Stimulated activated CD8-positive, alpha-beta memory T cell treated with anti-CD3 and anti-CD28 coated beads, Interleukin-4, amount 100 ng/mL, for 48 hours (primary cell): ENCODE measurements around the gene CGNL1.

Experiments used
- DNase-seq: peaks from one replicate; pipeline ENCODE4 v3.0.0-alpha.2; 2020

Gene CGNL1

GRCh38 chr15:57388464-57388863 lies 12.2 kb downstream of the CGNL1 start:
- DNase-seq = no peak

GRCh38 chr15:57389991-57390390 lies 13.7 kb downstream of the CGNL1 start:
- DNase-seq = no peak

GRCh38 chr15:57390583-57390982 lies 14.3 kb downstream of the CGNL1 start:
- DNase-seq = no peak

GRCh38 chr15:57391537-57391936 lies 15.2 kb downstream of the CGNL1 start:
- no peak for DNase-seq

- DNase-seq = no peak
Measured at GRCh38 chr15:57393061-57393460, 16.8 kb downstream of the CGNL1 start.

GRCh38 chr15:57395292-57395691 lies 19.0 kb downstream of the CGNL1 start:
- DNase-seq = no peak

GRCh38 chr15:57398336-57398735 lies 22.0 kb downstream of the CGNL1 start:
- DNase-seq = no peak

GRCh38 chr15:57401546-57401945 lies 25.2 kb downstream of the CGNL1 start:
- no peak for DNase-seq

GRCh38 chr15:57403017-57403416 lies 26.7 kb downstream of the CGNL1 start:
- DNase-seq = no peak

GRCh38 chr15:57403566-57404325 lies 27.4 kb downstream of the CGNL1 start:
- DNase-seq = no peak

- DNase-seq = no peak
Measured at GRCh38 chr15:57405133-57405532, 28.8 kb downstream of the CGNL1 start.

- no peak for DNase-seq
Measured at GRCh38 chr15:57406062-57406772, 29.9 kb downstream of the CGNL1 start.

GRCh38 chr15:57410373-57410772 lies 34.1 kb downstream of the CGNL1 start:
- no peak for DNase-seq

- DNase-seq = no peak
Measured at GRCh38 chr15:57411945-57412768, 35.9 kb downstream of the CGNL1 start.

- DNase-seq = no peak
Measured at GRCh38 chr15:57415602-57416001, 39.3 kb downstream of the CGNL1 start.

- no peak for DNase-seq
Measured at GRCh38 chr15:57418635-57419034, 42.3 kb downstream of the CGNL1 start.

GRCh38 chr15:57419335-57419734 lies 43.0 kb downstream of the CGNL1 start:
- DNase-seq = no peak

GRCh38 chr15:57421110-57421509 lies 44.8 kb downstream of the CGNL1 start:
- DNase-seq = no peak

- DNase-seq = no peak
Measured at GRCh38 chr15:57421551-57421950, 45.2 kb downstream of the CGNL1 start.

- no peak for DNase-seq
Measured at GRCh38 chr15:57422113-57422754, 45.9 kb downstream of the CGNL1 start.

GRCh38 chr15:57423599-57424140 lies 47.4 kb downstream of the CGNL1 start:
- DNase-seq = no peak

GRCh38 chr15:57424628-57425405 lies 48.5 kb downstream of the CGNL1 start:
- DNase-seq = no peak
